GM12878 (cell line): ENCODE data around the gene INTS2. TPM values are rescaled to one million over a fixed set of nuclear protein-coding genes. Genes with fewer than 3 reads are reported as not detected.

Experiments used
- ATAC-seq: fragments of 200-7000 bp; cut with Tn5 transposase; 3 replicates; pipeline ENCODE4 v1.9.1; 2020; ENCODE audit warnings: mild to moderate bottlenecking, moderate library complexity
- BruUV-seq: library from RNA; stranded (reverse); fragments of 400-500 nt; replicated peaks from 2 replicates; lab custom pipeline; 2021; lab: Mats Ljungman, UMichigan
- CTCF ChIA-PET: fragments of 300-600 bp; sonication (Branson Sonifier 250); formaldehyde crosslinking; extraction: SDS; loops from one replicate; lab custom pipeline; 2021; ENCODE audit warnings: inconsistent platforms; lab: Yijun Ruan, JAX
- POLR2A ChIA-PET: fragments of 350-600 bp; formaldehyde crosslinking; extraction: SDS; loops from one replicate; lab custom pipeline; 2021; ENCODE audit warnings: inconsistent platforms; lab: Charles Lee
- RAD21 ChIA-PET: fragments of 300-600 bp; sonication (Branson Sonifier 250); formaldehyde crosslinking; loops from one replicate; lab custom pipeline; 2023; ENCODE audit warnings: antibody characterized with exemption; ENCODE audit not compliant: unreplicated experiment; lab: Charles Lee
- SMC1A ChIA-PET: fragments of 300-600 bp; sonication (Branson Sonifier 250); formaldehyde crosslinking; loops from one replicate; lab custom pipeline; 2023; ENCODE audit not compliant: unreplicated experiment, uncharacterized antibody; lab: Charles Lee
- DNase-seq: peaks from one replicate; pipeline ENCODE4 v3.0.0-alpha.2; 2011; ENCODE audit warnings: low read depth, low spot score
- FAIRE-seq: peaks from 3 replicates; lab custom pipeline; 2011; peaks lifted over from hg19 to GRCh38; lab: Jason Lieb, UNC
- H2AFZ ChIP-seq: 2 replicates; pipeline ENCODE4 v1.6.0; 2011; ENCODE audit warnings: low read depth, low read length, control low read depth; ENCODE audit not compliant: control insufficient read depth
- H3K27ac ChIP-seq: 2 replicates; pipeline ENCODE4 v1.5.1; 2011; ENCODE audit warnings: control low read depth; ENCODE audit not compliant: control insufficient read depth, insufficient read depth
- H3K27me3 ChIP-seq, 2 experiments: replicated peaks in 1 of 2; 2 replicates each; pipeline versions ENCODE4 v1.6.0 to v1.6.1; 2011; ENCODE audit warnings: low read length in 1 of 2; ENCODE audit not compliant: control insufficient read depth in 2 of 2, insufficient read depth in 2 of 2
- H3K36me3 ChIP-seq, 2 experiments: 2 replicates each; pipeline ENCODE4 v1.5.1; 2011; ENCODE audit warnings: low read length in 1 of 2; ENCODE audit not compliant: control insufficient read depth in 2 of 2, insufficient read depth in 2 of 2
- H3K4me1 ChIP-seq: 2 replicates; pipeline ENCODE4 v1.6.1; 2011; ENCODE audit warnings: mild to moderate bottlenecking, low read length, moderate library complexity, mixed read lengths; ENCODE audit not compliant: control insufficient read depth, insufficient read depth
- H3K4me2 ChIP-seq: 2 replicates; pipeline ENCODE4 v1.6.0; 2011; ENCODE audit warnings: control low read depth; ENCODE audit not compliant: control insufficient read depth, insufficient read depth
- H3K4me3 ChIP-seq: fragments of 200-600 bp; sonication (generic); 2 replicates; pipeline ENCODE4 v1.5.1; 2016
- H3K79me2 ChIP-seq: 2 replicates; pipeline ENCODE4 v1.6.0; 2011; ENCODE audit warnings: low read length; ENCODE audit not compliant: control insufficient read depth, insufficient read depth
- H3K9ac ChIP-seq: 2 replicates; pipeline ENCODE4 v1.8.0; 2011; ENCODE audit warnings: low read length, control low read depth, mixed read lengths; ENCODE audit not compliant: control insufficient read depth, insufficient read depth
- H3K9me3 ChIP-seq: replicated peaks from 3 replicates; pipeline ENCODE4 v1.5.1; 2011; ENCODE audit warnings: mild to moderate bottlenecking, low read length; ENCODE audit not compliant: control insufficient read depth, insufficient read depth
- H4K20me1 ChIP-seq: 2 replicates; pipeline ENCODE4 v1.6.0; 2011; ENCODE audit not compliant: control insufficient read depth, insufficient read depth
- CHD2 ChIP-seq: IDR thresholded peaks from 2 replicates; pipeline ENCODE4 v1.6.1; 2011; ENCODE audit warnings: low read depth, low read length, improper control_type of control experiment, borderline replicate concordance
- E2F4 ChIP-seq: IDR thresholded peaks from 2 replicates; pipeline ENCODE4 v1.6.1; 2012; ENCODE audit warnings: low read depth, low read length, improper control_type of control experiment
- ELK1 ChIP-seq: IDR thresholded peaks from 2 replicates; pipeline ENCODE4 v1.6.1; 2012; ENCODE audit warnings: low read depth, low read length, improper control_type of control experiment
- ETV6 ChIP-seq, 2 experiments: fragments of 450-650 bp in 1 of 2; IDR thresholded peaks in 1 of 2; conservative IDR thresholded peaks in 1 of 2; 2 replicates each; pipeline ENCODE4 v1.6.1; 2014; ENCODE audit warnings: antibody characterized with exemption in 1 of 2, borderline replicate concordance in 1 of 2, low read depth in 1 of 2, mild to moderate bottlenecking in 1 of 2, moderate library complexity in 1 of 2
- MLLT1 ChIP-seq: fragments of 450-650 bp; IDR thresholded peaks from 2 replicates; pipeline ENCODE4 v1.6.1; 2016; ENCODE audit warnings: mild to moderate bottlenecking
- RAD51 ChIP-seq: fragments of 450-650 bp; IDR thresholded peaks from 2 replicates; pipeline ENCODE4 v1.6.1; 2016; ENCODE audit warnings: moderate library complexity, mild to moderate bottlenecking, inconsistent platforms
- RUNX3 ChIP-seq: IDR thresholded peaks from 2 replicates; pipeline ENCODE4 v1.6.1; 2012; ENCODE audit warnings: low read length, inconsistent platforms
- USF2 ChIP-seq: IDR thresholded peaks from 2 replicates; pipeline ENCODE4 v1.6.1; 2011; ENCODE audit warnings: low read depth, low read length, improper control_type of control experiment, borderline replicate concordance
- WGBS: methylation state at CpG from one replicate; pipeline ENCODE4 v1.1.6; 2016; ENCODE audit warnings: low lambda C conversion rate; ENCODE audit not compliant: insufficient replicate concordance, insufficient coverage; ENCODE audit errors: missing lambda C conversion rate; 5-methylcytosine and 5-hydroxymethylcytosine counted together
- in situ Hi-C: fragments of 300-500 bp; cut with MboI; formaldehyde crosslinking; loops from 9 replicates; pipeline ENCODE4 v1.14.3; 2018; ENCODE audit warnings: mixed read lengths
- intact Hi-C: fragments of 100-400 bp; cut with micrococcal nuclease; formaldehyde crosslinking; loops from one replicate; pipeline ENCODE4 v1.14.2; 2022; ENCODE audit not compliant: unreplicated experiment
- polyA plus RNA-seq, 11 experiments: library from polyadenylated mRNA; depleted of rRNA in 4 of 11; unstranded in 6 of 11; stranded (reverse) in 5 of 11; fragments of >200 nt; fragmentation: Nextera tagmentation in 4 of 11; fragmentation: Illumina TruSeq in 1 of 11; extraction: Ambion mirVana in 4 of 11; extraction: Trizol in 1 of 11; gene quantifications; 1 replicate in 1 of 11; 2 replicates in 10 of 11; pipeline versions ENCODE4 v1.2.1 to v1.2.3, GENCODE V29; 2011 to 2016; ENCODE audit warnings: inconsistent platforms in 2 of 11, missing spikeins in 2 of 11, low read depth in 1 of 11
- total RNA-seq, 4 experiments: library from RNA; depleted of rRNA in 3 of 4; stranded (reverse); fragments of >200 nt in 3 of 4; fragmentation: Illumina TruSeq in 1 of 4; extraction: Trizol in 1 of 4; gene quantifications; 2 replicates each; pipeline versions ENCODE4 v1.2.1 to v1.2.3, GENCODE V29; 2013 to 2021
- TF ChIP-seq, protein P1 (sequence below): fragments of 450-650 bp; formaldehyde crosslinking; IDR thresholded peaks from 2 replicates; pipeline ENCODE4 v1.4.0; 2022; ENCODE audit warnings: mild to moderate bottlenecking, moderate library complexity
- TF ChIP-seq, protein P2 (sequence below): IDR thresholded peaks from 2 replicates; pipeline ENCODE4 v1.6.1; 2011; ENCODE audit warnings: mild to moderate bottlenecking, low read depth, low read length, moderate library complexity; ENCODE audit not compliant: insufficient replicate concordance

Gene INTS2
- total and polyA plus RNA-seq, 10 of the 15 experiments (the other 5 are each of a cell fraction or from before 2014, with no cell fraction given), result 2.8 to 22.2 (median 11.6) TPM

- intact Hi-C loops (loop anchor here (5.0 kb wide), 1 partner anchor 244 kb away; no protein-coding TSS in a partner anchor), in situ Hi-C loops (no loop called here)
- WGBS, result under 1% methylated on average over 29 of the region's 43 CpGs
- ATAC-seq (peak; percentile 97), DNase-seq (peak; percentile 78), FAIRE-seq (peak; percentile 94)
- POLR2A ChIA-PET, result interaction anchor here (0.6 to 2.2 kb wide), 14 partner anchors 9 to 347 kb away, joined by 3 to 6 read pairs (median 4); no protein-coding TSS in a partner anchor
- H3K4me2 ChIP-seq, result peak within 1 kb of the TSS; percentile 88
- H3K27me3 ChIP-seq, result no peaks in the 10 kb centered on the region
- H3K36me3 ChIP-seq, result peaks cover 0 to 5% of the 10 kb centered on the region in 2 experiments; a peak in 1 of 4 replicates
- CTCF ChIA-PET, result interaction anchor here (0.9 to 4.9 kb wide), 10 partner anchors 10 to 251 kb away, joined by 3 to 52 read pairs (median 4); no protein-coding TSS in a partner anchor
- H3K9me3 ChIP-seq, result no peaks in the 10 kb centered on the region
- RAD21 ChIA-PET, result interaction anchor here (0.6 to 2.1 kb wide), 12 partner anchors 9 to 307 kb away, joined by 3 to 24 read pairs (median 4); no protein-coding TSS in a partner anchor
- peak within 1 kb of the TSS; percentile 99 for H2AFZ ChIP-seq
- H3K4me1 ChIP-seq, result peaks cover 3% of the 10 kb centered on the region; the same call in 1 of the 2 replicates
- H4K20me1 ChIP-seq, result no peaks in the 10 kb centered on the region
- peak within 1 kb of the TSS; percentile 97 for H3K27ac ChIP-seq
- BruUV-seq, result no TSS peak
- peaks cover 27% of the 10 kb centered on the region for H3K79me2 ChIP-seq
- H3K9ac ChIP-seq, result peak within 1 kb of the TSS; percentile 96
- SMC1A ChIA-PET, result interaction anchor here (0.6 to 6.0 kb wide), 18 partner anchors 10 to 1544 kb away, joined by 3 to 35 read pairs (median 3); no protein-coding TSS in a partner anchor
- peak within 1 kb of the TSS; percentile 98 for H3K4me3 ChIP-seq
- TF ChIP-seq E2F4 (peak; percentile 95), RUNX3 (peak; percentile 72), MLLT1 (peak; percentile 71), CHD2 (peak; percentile 90), ETV6 (conservative IDR thresholded peaks at IDR 0.05 in 1 of 2, IDR thresholded peaks at IDR 0.05 in 1 of 2; ENCODE audit: borderline replicate concordance in 1 of 2, low read depth in 1 of 2) (peak in 1 of 2 experiments; percentile 99; a peak in 2 of 4 replicates), USF2 (no peak), ELK1 (no peak), RAD51 (no peak)
- TF ChIP-seq, protein P1, sequence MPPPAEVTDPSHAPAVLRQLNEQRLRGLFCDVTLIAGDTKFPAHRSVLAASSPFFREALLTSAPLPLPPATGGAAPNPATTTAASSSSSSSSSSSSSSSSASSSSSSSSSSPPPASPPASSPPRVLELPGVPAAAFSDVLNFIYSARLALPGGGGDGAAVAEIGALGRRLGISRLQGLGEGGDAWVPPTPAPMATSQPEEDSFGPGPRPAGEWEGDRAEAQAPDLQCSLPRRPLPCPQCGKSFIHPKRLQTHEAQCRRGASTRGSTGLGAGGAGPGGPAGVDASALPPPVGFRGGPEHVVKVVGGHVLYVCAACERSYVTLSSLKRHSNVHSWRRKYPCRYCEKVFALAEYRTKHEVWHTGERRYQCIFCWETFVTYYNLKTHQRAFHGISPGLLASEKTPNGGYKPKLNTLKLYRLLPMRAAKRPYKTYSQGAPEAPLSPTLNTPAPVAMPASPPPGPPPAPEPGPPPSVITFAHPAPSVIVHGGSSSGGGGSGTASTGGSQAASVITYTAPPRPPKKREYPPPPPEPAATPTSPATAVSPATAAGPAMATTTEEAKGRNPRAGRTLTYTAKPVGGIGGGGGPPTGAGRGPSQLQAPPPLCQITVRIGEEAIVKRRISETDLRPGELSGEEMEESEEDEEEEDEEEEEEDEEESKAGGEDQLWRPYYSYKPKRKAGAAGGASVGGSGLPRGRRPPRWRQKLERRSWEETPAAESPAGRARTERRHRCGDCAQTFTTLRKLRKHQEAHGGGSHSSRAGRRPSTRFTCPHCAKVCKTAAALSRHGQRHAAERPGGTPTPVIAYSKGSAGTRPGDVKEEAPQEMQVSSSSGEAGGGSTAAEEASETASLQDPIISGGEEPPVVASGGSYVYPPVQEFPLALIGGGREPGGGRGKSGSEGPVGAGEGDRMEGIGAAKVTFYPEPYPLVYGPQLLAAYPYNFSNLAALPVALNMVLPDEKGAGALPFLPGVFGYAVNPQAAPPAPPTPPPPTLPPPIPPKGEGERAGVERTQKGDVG (CRISPR knock-in tag), result no peak
- TF ChIP-seq, protein P2, sequence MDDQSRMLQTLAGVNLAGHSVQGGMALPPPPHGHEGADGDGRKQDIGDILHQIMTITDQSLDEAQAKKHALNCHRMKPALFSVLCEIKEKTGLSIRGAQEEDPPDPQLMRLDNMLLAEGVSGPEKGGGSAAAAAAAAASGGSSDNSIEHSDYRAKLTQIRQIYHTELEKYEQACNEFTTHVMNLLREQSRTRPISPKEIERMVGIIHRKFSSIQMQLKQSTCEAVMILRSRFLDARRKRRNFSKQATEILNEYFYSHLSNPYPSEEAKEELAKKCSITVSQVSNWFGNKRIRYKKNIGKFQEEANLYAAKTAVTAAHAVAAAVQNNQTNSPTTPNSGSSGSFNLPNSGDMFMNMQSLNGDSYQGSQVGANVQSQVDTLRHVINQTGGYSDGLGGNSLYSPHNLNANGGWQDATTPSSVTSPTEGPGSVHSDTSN, result no peak
Observed at GRCh38 chr17:61862975-61863800, 64.6 kb downstream of the INTS2 start, which contains the start of gene BRIP1. TSS of gene BRIP1 (minus strand) at chr17:61863528. CDS start at chr17:61861539, 1,989 bp downstream.
